HepG2 (cell line): Measurements from ENCODE around the gene PSORS1C1. TPM values are rescaled to one million over a fixed set of nuclear protein-coding genes. Genes with fewer than 3 reads are reported as not detected.

Experiments used
- HMGA1 ChIP-seq: sonication (generic); formaldehyde crosslinking; conservative IDR thresholded peaks from 2 replicates; pipeline ENCODE4 v1.4.0; 2020; ENCODE audit warnings: missing genetic modification reagents
- ISL2 ChIP-seq: sonication (generic); formaldehyde crosslinking; IDR thresholded peaks from 2 replicates; pipeline ENCODE4 v1.5.0; 2020; ENCODE audit warnings: missing genetic modification reagents
- JARID2 ChIP-seq: sonication (generic); formaldehyde crosslinking; IDR thresholded peaks from 2 replicates; pipeline ENCODE4 v1.8.1; 2023; ENCODE audit warnings: missing genetic modification reagents, inconsistent platforms; ENCODE audit not compliant: insufficient replicate concordance
- MBNL3 ChIP-seq: fragments of 250-450 bp; sonication (Bioruptor Pico); conservative IDR thresholded peaks from 2 replicates; pipeline ENCODE4 v1.8.0; 2022; ENCODE audit warnings: mild to moderate bottlenecking, inconsistent platforms
- NFIB ChIP-seq: sonication (generic); formaldehyde crosslinking; IDR thresholded peaks from 2 replicates; pipeline ENCODE4 v1.9.0; 2021; ENCODE audit warnings: missing genetic modification reagents, mild to moderate bottlenecking, borderline replicate concordance
- PCBP2 ChIP-seq: fragments of 200-400 bp; formaldehyde crosslinking; optimal IDR thresholded peaks from 2 replicates; pipeline ENCODE3; 2018; ENCODE audit warnings: low read length, low read depth; ENCODE audit not compliant: poor library complexity, severe bottlenecking
- RFX1 ChIP-seq: fragments of 450-650 bp; IDR thresholded peaks from 2 replicates; pipeline ENCODE4 v1.6.1; 2017
- ZNF543 ChIP-seq: sonication (generic); formaldehyde crosslinking; IDR thresholded peaks from 2 replicates; pipeline ENCODE4 v1.4.0; 2020; ENCODE audit warnings: mild to moderate bottlenecking, missing genetic modification reagents
- ZNF678 ChIP-seq: sonication (generic); formaldehyde crosslinking; IDR thresholded peaks from 2 replicates; pipeline ENCODE4 v1.4.0; 2020; ENCODE audit warnings: mild to moderate bottlenecking, missing genetic modification reagents
- polyA plus RNA-seq, 8 experiments: library from polyadenylated mRNA; depleted of rRNA in 3 of 8; stranded (reverse) in 7 of 8; unstranded in 1 of 8; fragments of >200 nt; fragmentation: Illumina TruSeq in 4 of 8; extraction: Trizol in 4 of 8; gene quantifications; 2 replicates each; pipeline versions ENCODE4 v1.2.1 to v1.2.3, GENCODE V29; 2011 to 2016; ENCODE audit warnings: low read depth in 4 of 8, missing spikeins in 1 of 8, mixed read lengths in 1 of 8; ENCODE audit not compliant: insufficient read depth in 1 of 8
- total RNA-seq, 5 experiments: library from RNA; depleted of rRNA; stranded (reverse); fragments of >200 nt; fragmentation: Illumina TruSeq; extraction: Trizol; gene quantifications; 2 replicates each; pipeline ENCODE4 v1.2.3, GENCODE V29; 2016; ENCODE audit warnings: low read depth in 1 of 5
- TF ChIP-seq, protein P1 (sequence below): IDR thresholded peaks from 2 replicates; pipeline ENCODE4 v1.6.1; 2016; ENCODE audit warnings: low read depth, missing genetic modification reagents, missing compliant biosample characterization
- TF ChIP-seq, protein P2 (sequence below): sonication (generic); formaldehyde crosslinking; IDR thresholded peaks from 2 replicates; pipeline ENCODE4 v1.4.0; 2020; ENCODE audit warnings: mild to moderate bottlenecking, missing genetic modification reagents
- TF ChIP-seq, protein P3 (sequence below), 2 experiments: fragments of 450-650 bp in 1 of 2; sonication (generic) in 1 of 2; formaldehyde crosslinking; IDR thresholded peaks; 2 replicates each; pipeline versions ENCODE4 v1.5.0 to v1.8.0; 2020 to 2022; ENCODE audit warnings: mild to moderate bottlenecking in 1 of 2, missing genetic modification reagents in 1 of 2
- TF ChIP-seq, protein P4 (sequence below): sonication (generic); formaldehyde crosslinking; IDR thresholded peaks from 2 replicates; pipeline ENCODE4 v1.5.0; 2020; ENCODE audit warnings: missing genetic modification reagents
- TF ChIP-seq, protein P5 (sequence below): sonication (generic); formaldehyde crosslinking; IDR thresholded peaks from 2 replicates; pipeline ENCODE4 v1.5.0; 2020; ENCODE audit warnings: mild to moderate bottlenecking, missing genetic modification reagents
- TF ChIP-seq, protein P6 (sequence below): sonication (generic); formaldehyde crosslinking; IDR thresholded peaks from 2 replicates; pipeline ENCODE4 v1.4.0; 2020; ENCODE audit warnings: missing genetic modification reagents, borderline replicate concordance

Gene PSORS1C1
- total and polyA plus RNA-seq, 2 of the 13 experiments (the other 11 are each of a cell fraction or from before 2014, with no cell fraction given): 0.01 to 0.02 TPM

DNA sequence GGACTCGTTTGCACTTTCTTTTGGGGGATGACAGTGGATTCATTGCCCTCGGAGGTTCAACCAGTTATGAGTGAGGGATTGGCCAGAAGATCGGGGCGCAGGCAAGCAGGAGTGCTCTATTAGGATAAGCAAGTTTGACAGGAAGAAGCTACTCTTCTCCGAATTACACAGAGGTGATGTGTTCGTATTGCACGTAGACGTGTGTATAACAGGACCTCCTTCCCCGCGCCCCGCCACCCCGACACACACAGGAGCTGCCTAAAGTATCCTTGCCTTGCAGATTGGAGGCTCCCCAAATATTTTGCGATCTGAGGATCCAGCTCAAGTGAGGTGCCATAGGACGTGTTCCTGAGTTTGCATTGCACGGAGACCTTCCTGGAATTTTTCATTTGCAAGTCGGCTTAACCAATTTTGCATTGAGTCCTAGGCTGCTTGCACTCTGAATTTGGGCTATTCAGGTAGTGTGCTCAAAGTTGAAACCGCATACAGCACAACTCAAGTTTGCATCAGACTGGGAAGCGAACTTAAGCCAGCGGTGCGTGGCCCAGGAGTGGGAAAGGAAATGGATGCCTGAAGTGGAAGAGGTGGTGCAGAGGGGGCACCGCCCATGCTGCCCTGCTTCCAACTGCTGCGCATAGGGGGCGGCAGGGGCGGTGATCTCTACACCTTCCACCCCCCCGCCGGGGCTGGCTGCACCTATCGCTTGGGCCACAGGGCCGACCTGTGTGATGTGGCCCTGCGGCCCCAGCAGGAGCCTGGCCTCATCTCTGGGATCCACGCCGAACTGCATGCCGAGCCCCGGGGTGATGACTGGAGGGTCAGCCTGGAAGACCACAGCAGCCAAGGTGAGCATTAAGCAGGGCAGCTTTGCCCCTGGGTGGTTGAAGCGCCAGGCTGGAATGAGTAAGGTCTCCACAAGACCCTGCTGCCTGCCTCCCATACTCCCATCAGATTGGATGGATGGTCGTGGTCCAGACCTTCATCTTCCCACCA lies 44.6 kb downstream of the PSORS1C1 start (continued):
- TF ChIP-seq, protein P1, sequence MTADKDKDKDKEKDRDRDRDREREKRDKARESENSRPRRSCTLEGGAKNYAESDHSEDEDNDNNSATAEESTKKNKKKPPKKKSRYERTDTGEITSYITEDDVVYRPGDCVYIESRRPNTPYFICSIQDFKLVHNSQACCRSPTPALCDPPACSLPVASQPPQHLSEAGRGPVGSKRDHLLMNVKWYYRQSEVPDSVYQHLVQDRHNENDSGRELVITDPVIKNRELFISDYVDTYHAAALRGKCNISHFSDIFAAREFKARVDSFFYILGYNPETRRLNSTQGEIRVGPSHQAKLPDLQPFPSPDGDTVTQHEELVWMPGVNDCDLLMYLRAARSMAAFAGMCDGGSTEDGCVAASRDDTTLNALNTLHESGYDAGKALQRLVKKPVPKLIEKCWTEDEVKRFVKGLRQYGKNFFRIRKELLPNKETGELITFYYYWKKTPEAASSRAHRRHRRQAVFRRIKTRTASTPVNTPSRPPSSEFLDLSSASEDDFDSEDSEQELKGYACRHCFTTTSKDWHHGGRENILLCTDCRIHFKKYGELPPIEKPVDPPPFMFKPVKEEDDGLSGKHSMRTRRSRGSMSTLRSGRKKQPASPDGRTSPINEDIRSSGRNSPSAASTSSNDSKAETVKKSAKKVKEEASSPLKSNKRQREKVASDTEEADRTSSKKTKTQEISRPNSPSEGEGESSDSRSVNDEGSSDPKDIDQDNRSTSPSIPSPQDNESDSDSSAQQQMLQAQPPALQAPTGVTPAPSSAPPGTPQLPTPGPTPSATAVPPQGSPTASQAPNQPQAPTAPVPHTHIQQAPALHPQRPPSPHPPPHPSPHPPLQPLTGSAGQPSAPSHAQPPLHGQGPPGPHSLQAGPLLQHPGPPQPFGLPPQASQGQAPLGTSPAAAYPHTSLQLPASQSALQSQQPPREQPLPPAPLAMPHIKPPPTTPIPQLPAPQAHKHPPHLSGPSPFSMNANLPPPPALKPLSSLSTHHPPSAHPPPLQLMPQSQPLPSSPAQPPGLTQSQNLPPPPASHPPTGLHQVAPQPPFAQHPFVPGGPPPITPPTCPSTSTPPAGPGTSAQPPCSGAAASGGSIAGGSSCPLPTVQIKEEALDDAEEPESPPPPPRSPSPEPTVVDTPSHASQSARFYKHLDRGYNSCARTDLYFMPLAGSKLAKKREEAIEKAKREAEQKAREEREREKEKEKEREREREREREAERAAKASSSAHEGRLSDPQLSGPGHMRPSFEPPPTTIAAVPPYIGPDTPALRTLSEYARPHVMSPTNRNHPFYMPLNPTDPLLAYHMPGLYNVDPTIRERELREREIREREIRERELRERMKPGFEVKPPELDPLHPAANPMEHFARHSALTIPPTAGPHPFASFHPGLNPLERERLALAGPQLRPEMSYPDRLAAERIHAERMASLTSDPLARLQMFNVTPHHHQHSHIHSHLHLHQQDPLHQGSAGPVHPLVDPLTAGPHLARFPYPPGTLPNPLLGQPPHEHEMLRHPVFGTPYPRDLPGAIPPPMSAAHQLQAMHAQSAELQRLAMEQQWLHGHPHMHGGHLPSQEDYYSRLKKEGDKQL (CRISPR knock-in tag): no peak
- TF ChIP-seq ISL2 (CRISPR knock-in tag): no peak
- no peak for TF ChIP-seq HMGA1 (CRISPR knock-in tag)
- no peak for TF ChIP-seq JARID2 (CRISPR knock-in tag)
- TF ChIP-seq ZNF678 (CRISPR knock-in tag): no peak
- TF ChIP-seq, protein P2, sequence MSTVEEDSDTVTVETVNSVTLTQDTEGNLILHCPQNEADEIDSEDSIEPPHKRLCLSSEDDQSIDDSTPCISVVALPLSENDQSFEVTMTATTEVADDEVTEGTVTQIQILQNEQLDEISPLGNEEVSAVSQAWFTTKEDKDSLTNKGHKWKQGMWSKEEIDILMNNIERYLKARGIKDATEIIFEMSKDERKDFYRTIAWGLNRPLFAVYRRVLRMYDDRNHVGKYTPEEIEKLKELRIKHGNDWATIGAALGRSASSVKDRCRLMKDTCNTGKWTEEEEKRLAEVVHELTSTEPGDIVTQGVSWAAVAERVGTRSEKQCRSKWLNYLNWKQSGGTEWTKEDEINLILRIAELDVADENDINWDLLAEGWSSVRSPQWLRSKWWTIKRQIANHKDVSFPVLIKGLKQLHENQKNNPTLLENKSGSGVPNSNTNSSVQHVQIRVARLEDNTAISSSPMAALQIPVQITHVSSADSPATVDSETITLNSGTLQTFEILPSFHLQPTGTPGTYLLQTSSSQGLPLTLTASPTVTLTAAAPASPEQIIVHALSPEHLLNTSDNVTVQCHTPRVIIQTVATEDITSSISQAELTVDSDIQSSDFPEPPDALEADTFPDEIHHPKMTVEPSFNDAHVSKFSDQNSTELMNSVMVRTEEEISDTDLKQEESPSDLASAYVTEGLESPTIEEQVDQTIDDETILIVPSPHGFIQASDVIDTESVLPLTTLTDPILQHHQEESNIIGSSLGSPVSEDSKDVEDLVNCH (CRISPR knock-in tag): no peak
- TF ChIP-seq, protein P3, sequence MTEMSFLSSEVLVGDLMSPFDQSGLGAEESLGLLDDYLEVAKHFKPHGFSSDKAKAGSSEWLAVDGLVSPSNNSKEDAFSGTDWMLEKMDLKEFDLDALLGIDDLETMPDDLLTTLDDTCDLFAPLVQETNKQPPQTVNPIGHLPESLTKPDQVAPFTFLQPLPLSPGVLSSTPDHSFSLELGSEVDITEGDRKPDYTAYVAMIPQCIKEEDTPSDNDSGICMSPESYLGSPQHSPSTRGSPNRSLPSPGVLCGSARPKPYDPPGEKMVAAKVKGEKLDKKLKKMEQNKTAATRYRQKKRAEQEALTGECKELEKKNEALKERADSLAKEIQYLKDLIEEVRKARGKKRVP (CRISPR knock-in tag; IDR thresholded peaks at IDR 0.05): no peak
- no peak for TF ChIP-seq RFX1
- TF ChIP-seq PCBP2: no peak
- TF ChIP-seq, protein P4, sequence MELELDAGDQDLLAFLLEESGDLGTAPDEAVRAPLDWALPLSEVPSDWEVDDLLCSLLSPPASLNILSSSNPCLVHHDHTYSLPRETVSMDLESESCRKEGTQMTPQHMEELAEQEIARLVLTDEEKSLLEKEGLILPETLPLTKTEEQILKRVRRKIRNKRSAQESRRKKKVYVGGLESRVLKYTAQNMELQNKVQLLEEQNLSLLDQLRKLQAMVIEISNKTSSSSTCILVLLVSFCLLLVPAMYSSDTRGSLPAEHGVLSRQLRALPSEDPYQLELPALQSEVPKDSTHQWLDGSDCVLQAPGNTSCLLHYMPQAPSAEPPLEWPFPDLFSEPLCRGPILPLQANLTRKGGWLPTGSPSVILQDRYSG (CRISPR knock-in tag): 0 out of 2 replicates have a peak, but pooled peaks have one; percentile 24
- TF ChIP-seq, protein P5, sequence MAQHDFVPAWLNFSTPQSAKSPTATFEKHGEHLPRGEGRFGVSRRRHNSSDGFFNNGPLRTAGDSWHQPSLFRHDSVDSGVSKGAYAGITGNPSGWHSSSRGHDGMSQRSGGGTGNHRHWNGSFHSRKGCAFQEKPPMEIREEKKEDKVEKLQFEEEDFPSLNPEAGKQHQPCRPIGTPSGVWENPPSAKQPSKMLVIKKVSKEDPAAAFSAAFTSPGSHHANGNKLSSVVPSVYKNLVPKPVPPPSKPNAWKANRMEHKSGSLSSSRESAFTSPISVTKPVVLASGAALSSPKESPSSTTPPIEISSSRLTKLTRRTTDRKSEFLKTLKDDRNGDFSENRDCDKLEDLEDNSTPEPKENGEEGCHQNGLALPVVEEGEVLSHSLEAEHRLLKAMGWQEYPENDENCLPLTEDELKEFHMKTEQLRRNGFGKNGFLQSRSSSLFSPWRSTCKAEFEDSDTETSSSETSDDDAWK (CRISPR knock-in tag): no peak
- no peak for TF ChIP-seq ZNF543 (CRISPR knock-in tag)
- TF ChIP-seq NFIB (CRISPR knock-in tag): no peak
- TF ChIP-seq MBNL3 (CRISPR knock-in tag): no peak
- TF ChIP-seq, protein P6, sequence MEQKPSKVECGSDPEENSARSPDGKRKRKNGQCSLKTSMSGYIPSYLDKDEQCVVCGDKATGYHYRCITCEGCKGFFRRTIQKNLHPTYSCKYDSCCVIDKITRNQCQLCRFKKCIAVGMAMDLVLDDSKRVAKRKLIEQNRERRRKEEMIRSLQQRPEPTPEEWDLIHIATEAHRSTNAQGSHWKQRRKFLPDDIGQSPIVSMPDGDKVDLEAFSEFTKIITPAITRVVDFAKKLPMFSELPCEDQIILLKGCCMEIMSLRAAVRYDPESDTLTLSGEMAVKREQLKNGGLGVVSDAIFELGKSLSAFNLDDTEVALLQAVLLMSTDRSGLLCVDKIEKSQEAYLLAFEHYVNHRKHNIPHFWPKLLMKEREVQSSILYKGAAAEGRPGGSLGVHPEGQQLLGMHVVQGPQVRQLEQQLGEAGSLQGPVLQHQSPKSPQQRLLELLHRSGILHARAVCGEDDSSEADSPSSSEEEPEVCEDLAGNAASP: no peak
